ENCODE data around the gene CSF1R.

Gene CSF1R

DNA sequence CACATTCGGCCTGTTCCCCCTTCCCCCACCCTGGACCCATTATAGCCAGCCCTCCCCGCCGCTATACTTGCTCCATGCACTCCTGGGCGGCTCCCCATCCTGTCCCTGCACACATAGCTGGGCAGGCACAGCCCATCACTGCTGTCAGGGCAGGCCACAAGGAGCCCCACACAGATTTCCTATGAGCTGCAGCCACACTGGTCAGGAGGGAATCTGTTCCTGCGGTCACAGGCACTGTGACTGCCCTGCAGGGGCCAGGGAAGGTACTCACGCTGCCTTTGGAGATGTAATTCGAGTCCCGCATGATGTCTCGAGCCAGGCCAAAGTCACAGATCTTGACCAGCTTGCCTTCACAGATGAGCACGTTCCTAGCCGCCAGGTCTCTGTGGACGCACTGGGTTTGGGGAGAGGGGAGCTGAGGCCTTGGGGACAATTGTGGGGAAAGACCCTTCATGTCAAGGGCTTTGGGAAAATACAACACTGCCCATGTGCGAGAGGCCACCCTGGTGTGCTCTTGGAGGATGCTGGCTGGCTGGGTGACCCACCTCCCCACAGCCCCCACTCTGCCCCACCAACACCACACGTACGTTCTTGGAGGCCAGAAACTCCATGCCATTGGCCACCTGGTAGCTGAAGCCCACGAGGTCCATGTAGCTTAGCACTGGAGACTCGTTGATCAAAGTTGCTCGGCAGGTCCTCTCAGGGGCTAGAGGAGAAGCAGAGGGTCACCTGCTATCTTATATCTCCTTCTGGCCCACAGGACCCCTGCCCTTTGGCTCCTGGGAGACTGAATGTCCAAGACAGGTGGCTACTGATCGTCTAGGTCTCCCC, 34.5 kb upstream of the CSF1R start:
- DNase-seq (ENCODE audit: low read depth) = no peak

- DNase-seq (ENCODE audit: low read depth) = no peak
These were observed 33.7 kb upstream of the CSF1R start for GRCh38 chr5:150120062-150120441.

GRCh38 chr5:150119421-150120061, 33.2 kb upstream of the CSF1R start:
- DNase-seq (ENCODE audit: low read depth) = no peak

DNA sequence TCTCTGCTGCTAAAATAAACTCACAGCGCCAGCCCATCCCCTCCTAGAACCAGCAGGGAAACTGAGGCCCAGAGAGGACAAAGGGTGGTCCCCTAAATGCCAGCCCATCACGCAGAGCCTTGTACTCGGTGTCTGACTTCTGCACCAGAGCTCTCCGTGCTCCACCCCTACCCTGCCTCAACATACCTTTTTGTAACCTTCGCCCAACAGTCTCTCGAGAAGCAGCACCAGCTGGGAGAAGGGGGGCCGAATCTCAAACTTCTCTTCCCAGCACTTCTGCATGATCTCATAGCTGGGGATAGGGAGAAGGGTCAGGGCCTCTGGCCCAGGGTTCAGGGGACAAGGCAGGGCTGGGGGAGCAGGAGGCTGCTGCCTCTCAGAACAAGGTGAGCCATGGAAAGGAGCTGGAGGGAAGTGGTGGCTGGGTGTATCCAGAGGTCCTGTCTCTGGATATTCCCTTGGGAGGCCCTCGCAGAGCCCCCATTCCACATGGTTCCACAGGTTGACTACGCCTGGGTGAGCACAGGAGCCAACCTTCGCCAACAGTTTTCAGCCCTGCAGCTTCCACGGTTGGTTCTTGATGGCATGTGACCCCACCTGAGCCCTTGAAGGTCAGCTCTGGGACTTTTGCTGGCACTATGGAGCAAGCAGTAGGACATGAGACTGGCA, 32.3 kb upstream of the CSF1R start:
- no peak for DNase-seq (ENCODE audit: low read depth)

GRCh38 chr5:150117945-150118560, 31.7 kb upstream of the CSF1R start:
- DNase-seq (ENCODE audit: low read depth) = no peak

- DNase-seq (ENCODE audit: low read depth) = peak; percentile 33
These were observed 30.5 kb upstream of the CSF1R start for GRCh38 chr5:150116667-150117400.

DNA sequence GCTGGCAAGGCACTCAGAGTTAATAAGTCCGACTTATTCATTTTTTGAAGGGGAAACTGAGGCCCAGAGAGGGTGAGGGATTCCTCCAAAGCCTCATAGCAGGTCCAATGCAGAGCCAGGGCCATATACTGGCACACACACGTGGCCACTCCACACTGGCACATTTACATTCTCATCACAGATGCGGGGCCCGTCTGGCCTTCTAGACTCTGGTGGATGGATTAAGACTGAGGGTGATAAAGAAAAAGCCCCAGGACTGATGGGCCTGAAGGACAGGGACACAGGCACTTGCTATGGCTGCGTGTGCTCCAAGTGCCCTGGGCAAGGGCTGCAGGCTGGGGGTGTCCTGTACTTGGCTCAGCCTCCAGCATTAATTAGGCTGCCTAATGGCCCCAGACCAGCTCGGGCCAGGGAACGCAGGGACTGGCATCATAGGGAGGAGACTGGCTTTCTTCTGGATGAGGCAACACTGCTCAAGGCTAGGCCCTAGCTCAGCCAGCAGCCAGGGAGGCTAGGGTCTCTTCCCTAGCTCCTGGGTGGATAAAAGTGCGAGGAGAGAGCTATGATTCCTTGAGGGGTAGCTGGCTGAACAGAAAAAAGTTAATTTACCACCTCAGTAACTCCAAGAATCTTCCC, 28.5 kb upstream of the CSF1R start:
- DNase-seq (ENCODE audit: low read depth) = no peak

DNA sequence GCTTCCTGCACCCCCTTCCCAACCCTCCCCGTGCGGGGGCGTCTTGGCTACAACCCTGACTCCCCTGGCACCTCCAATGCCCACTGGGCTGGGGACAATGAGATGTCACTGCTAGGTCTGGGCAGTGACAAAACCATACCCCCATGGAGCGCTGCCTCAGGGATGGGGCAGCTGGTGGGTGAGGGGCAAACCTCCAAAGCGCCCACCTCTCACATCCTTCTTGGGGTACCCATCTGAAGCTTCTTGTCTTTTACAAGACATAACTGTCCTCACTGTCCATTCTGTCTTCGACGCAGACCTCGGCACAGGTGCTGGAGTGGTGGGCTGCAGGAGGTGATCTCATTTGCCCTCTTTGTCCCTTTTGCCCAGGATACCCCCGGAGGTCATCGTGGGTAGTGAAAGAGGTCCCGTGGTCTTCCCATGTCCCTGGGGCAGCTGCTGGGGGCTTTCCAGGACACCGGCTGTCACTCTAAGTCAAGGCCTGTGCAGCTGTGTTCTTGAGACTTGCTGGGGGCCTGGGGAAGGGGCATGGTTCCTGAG, 27.8 kb upstream of the CSF1R start:
- no peak for DNase-seq (ENCODE audit: low read depth)

DNA sequence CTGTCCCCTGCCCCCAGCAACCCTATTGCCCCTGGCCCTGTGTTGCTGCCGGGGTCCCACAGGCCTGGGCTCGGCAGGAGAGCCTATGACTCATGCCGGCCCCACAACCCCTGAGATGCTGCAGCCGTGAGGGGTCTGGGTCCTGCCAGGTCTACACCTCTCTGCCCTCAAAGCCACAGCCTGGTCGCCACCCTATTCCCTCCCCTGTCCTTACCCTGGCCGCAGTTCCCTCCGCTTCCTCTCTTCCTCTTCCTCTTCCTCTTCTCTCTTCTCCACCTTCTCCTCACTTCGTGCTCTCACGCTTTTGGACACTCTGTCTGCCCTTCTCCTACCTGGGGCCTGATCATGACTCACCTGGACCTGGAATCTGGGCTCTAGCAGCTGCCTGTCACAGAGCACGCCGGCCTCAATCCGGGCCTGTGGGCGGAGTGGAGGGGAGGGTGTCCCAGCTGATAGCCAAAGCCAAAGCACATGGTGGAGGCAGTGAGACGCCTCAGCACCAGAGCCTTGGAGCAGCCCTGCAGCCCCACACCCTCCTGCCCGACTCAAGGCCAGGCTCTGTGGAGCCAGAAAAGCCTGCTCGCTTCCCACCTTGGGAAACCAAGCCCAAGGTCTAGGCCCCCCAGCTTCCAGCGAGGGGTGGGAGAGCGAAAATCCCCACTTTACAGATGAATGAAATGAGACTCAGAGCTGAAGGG, 26.8 kb upstream of the CSF1R start:
- peak; percentile 32 for DNase-seq (ENCODE audit: low read depth)

DNA sequence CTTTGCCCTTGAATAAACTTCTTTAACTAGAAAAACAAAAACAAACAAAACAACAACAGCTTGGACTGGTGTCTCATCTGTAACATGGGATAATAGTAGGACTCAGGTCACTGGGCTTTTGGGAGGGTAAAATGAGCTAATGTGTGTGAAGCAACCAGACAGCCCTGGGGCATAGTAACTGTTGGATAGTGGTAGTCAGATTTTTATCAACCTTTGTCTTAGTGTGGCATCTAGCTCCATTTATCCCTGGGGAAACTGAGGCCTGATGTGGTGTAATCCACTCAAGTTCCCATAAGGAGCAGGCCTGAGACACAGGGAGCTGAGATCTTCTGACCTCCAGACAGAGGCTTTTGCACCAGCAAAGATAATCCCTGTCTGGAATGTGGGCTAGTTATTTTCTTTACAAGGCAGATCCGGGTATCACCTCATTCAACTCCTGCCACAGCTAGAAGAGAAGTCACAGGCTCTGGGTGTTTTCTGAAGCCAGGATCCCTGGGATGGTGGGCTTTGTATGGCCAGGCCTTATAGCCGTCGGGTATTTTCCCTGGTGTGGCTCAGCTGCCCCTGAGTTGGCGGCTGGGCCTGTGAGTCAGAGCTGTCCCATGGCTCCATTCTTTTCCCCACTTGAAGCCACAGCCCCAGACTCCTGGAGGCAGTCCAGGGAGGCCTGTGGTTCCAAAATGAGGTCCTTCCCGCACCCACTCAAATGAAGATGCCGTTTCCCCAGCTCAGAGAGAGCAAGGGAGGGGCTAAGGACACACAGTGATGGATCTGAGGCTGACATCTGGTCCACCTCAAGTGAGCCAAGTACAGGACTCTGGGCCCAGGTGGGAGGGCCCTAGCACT, 26.1 kb upstream of the CSF1R start:
- peak; percentile 88 for DNase-seq (ENCODE audit: low read depth)

- no peak for DNase-seq (ENCODE audit: low read depth)
These were observed 24.8 kb upstream of the CSF1R start for GRCh38 chr5:150111122-150111521.

- DNase-seq (ENCODE audit: low read depth) = no peak
These were observed 23.6 kb upstream of the CSF1R start for GRCh38 chr5:150109921-150110320.

- no peak for DNase-seq (ENCODE audit: low read depth)
These were observed 22.6 kb upstream of the CSF1R start for GRCh38 chr5:150108711-150109514.

GRCh38 chr5:150107909-150108447, 21.6 kb upstream of the CSF1R start:
- DNase-seq (ENCODE audit: low read depth) = peak; percentile 70

GRCh38 chr5:150106674-150107426, 20.5 kb upstream of the CSF1R start:
- DNase-seq (ENCODE audit: low read depth) = peak; percentile 26

- DNase-seq (ENCODE audit: low read depth) = no peak
These were observed 19.7 kb upstream of the CSF1R start for GRCh38 chr5:150105928-150106615.

- no peak for DNase-seq (ENCODE audit: low read depth)
These were observed 18.2 kb upstream of the CSF1R start for GRCh38 chr5:150104550-150104870.
